Right cardiac atrium (tissue), 5 donors: ENCODE results near the gene RTTN. TPM values are rescaled to one million over a fixed set of nuclear protein-coding genes. Genes with fewer than 3 reads are reported as not detected.

Experiments used
- ATAC-seq, 2 donors: fragments of 200-7000 bp; cut with Tn5 transposase; one replicate each; pipeline versions ENCODE4 v1.8.0 to v1.9.1; 2020; ENCODE audit warnings: moderate library complexity in 2 of 2, mild to moderate bottlenecking in 1 of 2
- DNase-seq, 3 donors: peaks; one replicate each; pipeline ENCODE4 v3.0.0-alpha.2; 2020
- H3K27ac ChIP-seq: one replicate; pipeline ENCODE4 v1.5.1; 2013; ENCODE audit warnings: mild to moderate bottlenecking, low read length, control low read depth, moderate library complexity
- H3K27me3 ChIP-seq: one replicate; pipeline ENCODE4 v1.6.1; 2013; ENCODE audit not compliant: control insufficient read depth, insufficient read depth
- H3K4me1 ChIP-seq: one replicate; pipeline ENCODE4 v1.6.1; 2013; ENCODE audit warnings: low read length; ENCODE audit not compliant: control insufficient read depth, insufficient read depth
- H3K4me3 ChIP-seq: one replicate; pipeline ENCODE4 v1.5.1; 2013; ENCODE audit warnings: low read length, control low read depth
- H3K9me3 ChIP-seq: one replicate; pipeline ENCODE4 v1.6.1; 2013; ENCODE audit warnings: low read length; ENCODE audit not compliant: control insufficient read depth
- WGBS: extraction: QIAGEN DNeasy Blood & Tissue Kit; methylation state at CpG from one replicate; pipeline ENCODE4 v1.1.7; 2013; 5-methylcytosine and 5-hydroxymethylcytosine counted together
- intact Hi-C, 4 donors: fragments of 100-400 bp; cut with DNase I; formaldehyde crosslinking; loops; one replicate each; pipeline versions ENCODE4 v1.11.0 to v1.14.0; 2022 to 2023
- polyA plus RNA-seq: library from polyadenylated mRNA; stranded (reverse); fragments of 200-250 nt; gene quantifications from one replicate; pipeline ENCODE4 v1.2.3, GENCODE V29; 2013
- total RNA-seq, 4 donors: library from RNA; stranded (reverse); fragmentation: NEBNext Ultra II Directional; extraction: Animal tissue kit (Norgen Biotek cat#: 25700); gene quantifications; one replicate each; pipeline ENCODE4 v1.2.1, GENCODE V29; 2021
- donor health status: healthy with polysubstance abuse.
- donor health status: DM: no; HTN: yes; CAD: no.
- donor health status: DM: no; HTN: no; CAD: no.
- donor health status: DM: no; HTN: yes; CAD: no; lungs with severe emphysema.
- donor health status: DM: yes; HTN: yes; CAD: no.

Gene RTTN
- total and polyA plus RNA-seq, 5 donors = 3.8 to 7.9 (median 6.9) TPM

DNA sequence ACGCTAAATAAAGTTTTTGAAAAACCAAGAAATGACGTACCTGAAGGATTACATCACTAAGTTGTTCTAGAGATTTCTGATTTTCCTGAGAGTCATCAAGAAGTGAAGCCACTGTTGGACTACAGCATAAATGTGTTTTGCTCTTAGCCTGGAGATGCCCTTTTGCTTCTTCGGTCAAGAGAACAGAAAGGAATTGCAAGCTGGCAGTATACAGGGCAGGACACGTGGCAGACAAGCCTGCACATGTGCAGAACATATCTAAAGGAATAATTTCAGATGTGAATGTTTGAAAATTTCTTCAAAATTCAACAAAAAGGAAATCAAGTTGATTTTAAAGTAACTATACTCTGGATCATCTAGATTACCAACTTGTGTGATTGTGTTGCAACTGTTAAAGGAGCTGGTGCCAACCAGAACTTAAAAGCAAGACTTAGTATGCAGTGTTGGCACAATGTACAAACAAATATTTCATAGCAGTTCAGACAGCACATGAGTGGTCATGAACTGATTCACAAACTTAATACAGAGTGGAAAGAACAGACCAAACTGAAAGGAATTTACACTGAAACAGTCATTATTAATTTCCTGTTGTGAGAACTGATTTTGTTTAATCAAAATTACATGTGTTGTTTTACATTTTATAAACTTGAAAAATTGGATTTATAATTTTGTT, 157.4 kb downstream of the RTTN start:
- Histone ChIP-seq H3K27me3 (no peaks in the 10 kb centered on the region), H3K9me3 (no peaks in the 10 kb centered on the region), H3K27ac (no peak overlapping the region), H3K4me3 (no peak overlapping the region), H3K4me1 (no peaks in the 10 kb centered on the region)
- no peak for DNase-seq
- intact Hi-C loops = no loop called here
- ATAC-seq = peak; percentile 41 to 62
- WGBS = 83% methylated on average over 4 of the region's 4 CpGs

DNA sequence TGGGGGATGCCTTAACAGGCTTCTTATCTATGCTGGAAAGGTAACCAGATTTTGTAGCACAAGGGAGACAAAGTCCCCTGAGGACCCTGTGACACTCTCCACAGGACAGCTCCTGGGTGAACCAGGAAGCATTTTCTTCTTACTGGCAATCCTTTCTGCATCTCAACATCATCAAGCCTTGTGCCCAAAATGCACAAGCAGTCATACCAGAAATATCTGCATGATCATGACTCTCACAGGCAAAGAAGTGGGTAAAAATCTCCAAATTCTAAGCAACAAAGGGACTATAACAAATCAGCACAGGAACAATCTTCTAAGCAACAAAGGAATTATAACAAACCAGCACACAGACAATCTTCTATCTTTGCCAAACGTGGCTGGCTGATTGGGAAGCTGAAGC, 158.7 kb downstream of the RTTN start:
- DNase-seq (no peak), ATAC-seq (no peak)
- WGBS = 38% methylated on average over 1 of the region's 1 CpG
- Histone ChIP-seq H3K4me3 (no peak overlapping the region), H3K9me3 (no peaks in the 10 kb centered on the region), H3K27ac (no peak overlapping the region), H3K27me3 (no peaks in the 10 kb centered on the region), H3K4me1 (no peaks in the 10 kb centered on the region)
- intact Hi-C loops = no loop called here

DNA sequence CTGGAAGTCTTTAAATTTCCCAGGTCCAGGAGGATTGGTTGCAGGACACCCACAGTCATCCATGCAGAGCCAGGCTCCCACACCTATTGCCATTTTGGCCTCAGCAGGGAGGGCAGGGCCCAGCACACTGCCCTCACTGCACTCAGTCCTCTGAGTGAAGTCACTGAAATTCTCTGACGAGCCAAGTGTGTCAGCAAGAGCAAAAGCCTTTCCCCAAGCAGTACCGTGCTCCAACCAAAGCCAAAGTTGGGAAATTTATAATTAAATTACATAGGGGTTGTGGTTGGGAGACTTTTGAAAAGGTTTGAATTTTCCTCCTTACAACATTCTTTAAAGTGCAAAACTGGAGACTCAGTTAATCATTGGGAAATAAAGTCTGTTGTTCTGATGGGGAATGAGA, 159.3 kb downstream of the RTTN start:
- no peaks in the 10 kb centered on the region for H3K9me3 ChIP-seq
- WGBS = 59% methylated on average over 2 of the region's 2 CpGs
- ATAC-seq = peak; percentile 62 to 75
- no peak overlapping the region for H3K4me3 ChIP-seq
- peak in 2 of 3 donors; percentile 23 to 43 for DNase-seq
- H3K27ac ChIP-seq = no peak overlapping the region
- no peaks in the 10 kb centered on the region for H3K4me1 ChIP-seq
- H3K27me3 ChIP-seq = no peaks in the 10 kb centered on the region
- intact Hi-C loops = no loop called here

DNA sequence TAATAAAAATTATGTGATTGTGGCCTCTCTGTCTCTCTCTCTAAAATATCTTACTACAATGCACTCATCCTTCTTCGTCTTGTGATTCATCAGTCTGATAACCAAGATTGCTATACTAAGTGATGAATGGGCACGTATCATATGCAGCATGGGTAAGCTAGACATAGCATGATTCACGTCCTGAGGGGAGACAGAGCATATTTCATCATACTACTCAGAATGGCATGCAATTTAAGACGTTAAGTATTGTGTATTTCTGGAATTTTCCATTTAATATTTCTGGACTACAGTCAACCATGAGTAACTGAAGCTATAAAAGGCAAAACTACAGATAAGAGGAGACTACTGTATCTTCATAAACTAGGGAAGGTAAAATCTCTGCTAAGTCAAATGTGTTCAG, 160.9 kb downstream of the RTTN start:
- no peak for DNase-seq
- peak in 1 of 2 donors; percentile 75 for ATAC-seq
- Histone ChIP-seq H3K9me3 (no peaks in the 10 kb centered on the region), H3K27me3 (no peaks in the 10 kb centered on the region), H3K4me1 (no peaks in the 10 kb centered on the region), H3K27ac (no peak overlapping the region), H3K4me3 (no peak overlapping the region)
- intact Hi-C loops = no loop called here
- WGBS = 43% methylated on average over 4 of the region's 4 CpGs

DNA sequence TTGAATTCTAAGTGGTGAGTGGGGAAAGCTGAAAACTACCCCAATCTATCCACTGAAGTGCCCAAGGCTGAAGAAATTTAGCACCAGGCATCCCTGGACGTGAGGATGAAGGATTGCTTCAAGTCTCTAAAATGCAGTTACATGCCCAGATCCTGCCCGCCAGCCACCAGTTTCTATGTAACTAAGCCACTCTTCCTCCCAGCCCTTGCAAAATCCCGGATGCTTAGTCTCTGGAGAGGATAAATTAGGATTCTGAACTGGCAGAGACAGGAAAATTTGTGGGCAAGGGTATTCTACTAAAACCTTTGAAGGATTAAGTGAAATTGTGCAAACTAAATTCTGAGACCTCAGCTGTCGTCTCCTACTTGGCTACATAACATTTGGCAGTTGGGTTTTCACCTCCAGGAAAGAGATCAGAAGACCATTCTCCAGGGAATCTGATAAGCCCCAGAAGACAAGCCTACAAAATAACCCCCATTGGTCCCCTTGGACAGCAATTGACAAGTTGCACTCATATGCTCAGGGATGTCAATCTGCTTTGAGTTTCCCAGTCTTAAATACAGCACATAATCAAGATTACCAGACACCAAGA, 163.9 kb downstream of the RTTN start:
- Histone ChIP-seq H3K4me1 (no peaks in the 10 kb centered on the region), H3K9me3 (no peaks in the 10 kb centered on the region), H3K27me3 (no peaks in the 10 kb centered on the region), H3K27ac (no peak overlapping the region), H3K4me3 (no peak overlapping the region)
- no peak for ATAC-seq
- intact Hi-C loops = no loop called here
- 80% methylated on average over 4 of the region's 4 CpGs for WGBS
- DNase-seq = no peak

DNA sequence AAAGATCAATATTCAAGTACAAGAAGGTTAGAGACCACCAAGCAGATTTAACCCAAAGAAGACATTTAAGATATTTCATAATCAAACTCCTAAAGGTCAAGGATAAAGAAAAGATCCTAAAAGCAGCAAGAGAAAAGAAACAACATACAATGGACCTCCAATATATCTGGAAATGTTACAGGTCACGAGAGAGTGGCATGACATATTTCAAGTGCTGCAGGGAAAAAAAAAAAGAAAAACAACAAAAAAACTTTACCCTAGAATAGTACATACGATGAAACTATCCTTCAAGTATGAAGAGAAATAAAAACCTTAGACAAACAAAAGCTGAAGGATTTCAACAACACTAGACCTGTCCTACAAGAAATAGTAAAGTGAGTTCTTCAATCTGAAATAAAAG, 166.3 kb downstream of the RTTN start:
- H3K4me3 ChIP-seq = no peak overlapping the region
- intact Hi-C loops = no loop called here
- H3K27me3 ChIP-seq = no peaks in the 10 kb centered on the region
- no peak for DNase-seq
- H3K9me3 ChIP-seq = no peaks in the 10 kb centered on the region
- ATAC-seq = no peak
- H3K4me1 ChIP-seq = no peaks in the 10 kb centered on the region
- H3K27ac ChIP-seq = no peak overlapping the region
- WGBS = 85% methylated on average over 2 of the region's 2 CpGs

DNA sequence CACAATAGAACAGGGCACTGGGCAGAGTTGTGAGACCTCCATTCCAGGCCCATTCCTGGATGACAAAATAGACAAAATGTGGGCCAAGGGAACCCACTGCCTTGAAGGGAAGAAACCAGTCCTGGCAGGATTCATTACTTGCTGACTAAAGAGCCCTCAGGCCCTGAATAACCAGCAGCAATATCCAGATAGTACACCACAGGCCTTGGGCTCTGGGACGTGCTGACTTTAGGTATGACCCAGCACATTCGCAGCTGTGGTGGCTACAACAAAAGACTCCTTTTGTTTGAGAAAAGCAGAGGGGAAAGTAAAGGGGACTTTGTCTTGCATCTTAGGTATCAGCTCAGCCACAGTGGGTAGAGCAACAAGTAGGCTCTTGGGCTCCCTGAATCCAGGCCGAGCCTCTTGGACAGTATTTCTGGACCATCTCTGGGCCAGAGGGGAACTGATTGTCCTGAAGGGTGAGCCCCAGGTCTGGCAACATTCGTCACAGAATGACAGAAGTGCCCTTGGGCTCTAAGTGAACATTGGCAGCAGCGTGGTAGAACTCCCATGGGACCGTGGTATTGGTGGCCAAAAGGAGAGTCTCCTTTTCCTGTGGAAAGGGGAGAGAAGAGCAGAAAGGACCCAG, 167.9 kb downstream of the RTTN start:
- H3K9me3 ChIP-seq = no peaks in the 10 kb centered on the region
- H3K27me3 ChIP-seq = no peaks in the 10 kb centered on the region
- no peak overlapping the region for H3K4me3 ChIP-seq
- H3K27ac ChIP-seq = no peak overlapping the region
- DNase-seq (no peak), ATAC-seq (no peak)
- 87% methylated on average over 6 of the region's 6 CpGs for WGBS
- H3K4me1 ChIP-seq = no peaks in the 10 kb centered on the region
- intact Hi-C loops = no loop called here

DNA sequence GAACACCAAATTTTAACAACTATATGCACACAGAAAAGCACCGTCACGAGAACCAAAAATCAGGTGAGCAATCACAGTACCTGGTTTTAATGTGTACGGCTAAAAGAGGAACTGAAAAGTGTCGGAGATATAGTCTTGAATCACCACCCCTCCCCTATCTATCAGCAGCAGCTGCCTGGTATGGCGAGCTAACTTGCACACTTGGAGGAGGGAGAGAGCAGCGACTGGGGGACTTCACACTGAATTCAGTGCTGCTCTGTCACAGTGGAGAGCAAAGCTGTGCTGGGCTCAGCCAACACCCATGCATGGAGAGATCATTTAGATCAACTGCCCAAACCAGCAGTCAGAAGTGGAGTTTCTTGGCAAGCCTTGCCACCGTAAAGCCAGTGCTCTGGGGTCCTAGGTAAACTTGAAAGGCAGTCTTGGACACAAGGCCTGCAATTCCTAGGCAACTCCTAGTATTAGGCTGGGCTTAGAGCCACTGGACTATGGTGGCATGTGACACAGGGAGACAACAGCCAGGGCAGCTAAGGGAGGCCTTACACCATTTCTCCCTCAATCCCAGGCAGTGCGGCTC, 168.6 kb downstream of the RTTN start:
- Histone ChIP-seq H3K4me3 (no peak overlapping the region), H3K9me3 (no peaks in the 10 kb centered on the region), H3K4me1 (no peaks in the 10 kb centered on the region), H3K27me3 (no peaks in the 10 kb centered on the region), H3K27ac (no peak overlapping the region)
- intact Hi-C loops = no loop called here
- DNase-seq = no peak
- 96% methylated on average over 8 of the region's 8 CpGs for WGBS
- no peak for ATAC-seq

DNA sequence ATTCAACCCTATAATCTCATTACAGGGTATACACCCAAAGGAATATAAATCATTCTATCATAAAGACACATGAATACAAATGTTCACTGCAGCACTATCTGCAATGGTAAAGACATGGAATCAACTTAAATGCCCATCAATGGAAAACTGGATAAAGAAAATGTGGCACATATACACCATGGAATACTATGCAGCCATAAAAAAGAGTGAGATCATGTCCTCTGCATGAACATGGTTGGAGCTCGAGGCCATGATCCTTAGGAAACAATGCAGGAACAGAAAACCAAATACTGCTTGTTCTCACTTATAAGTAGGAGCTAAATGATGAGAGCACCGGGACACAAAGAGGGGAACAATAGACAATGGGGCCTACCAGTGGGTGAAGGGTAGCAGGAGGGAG, 169.3 kb downstream of the RTTN start:
- no peak overlapping the region for H3K4me3 ChIP-seq
- ATAC-seq (no peak), DNase-seq (no peak)
- H3K4me1 ChIP-seq = no peaks in the 10 kb centered on the region
- H3K27ac ChIP-seq = no peak overlapping the region
- intact Hi-C loops = no loop called here
- WGBS = 96% methylated on average over 2 of the region's 2 CpGs
- H3K27me3 ChIP-seq = no peaks in the 10 kb centered on the region
- H3K9me3 ChIP-seq = no peaks in the 10 kb centered on the region

DNA sequence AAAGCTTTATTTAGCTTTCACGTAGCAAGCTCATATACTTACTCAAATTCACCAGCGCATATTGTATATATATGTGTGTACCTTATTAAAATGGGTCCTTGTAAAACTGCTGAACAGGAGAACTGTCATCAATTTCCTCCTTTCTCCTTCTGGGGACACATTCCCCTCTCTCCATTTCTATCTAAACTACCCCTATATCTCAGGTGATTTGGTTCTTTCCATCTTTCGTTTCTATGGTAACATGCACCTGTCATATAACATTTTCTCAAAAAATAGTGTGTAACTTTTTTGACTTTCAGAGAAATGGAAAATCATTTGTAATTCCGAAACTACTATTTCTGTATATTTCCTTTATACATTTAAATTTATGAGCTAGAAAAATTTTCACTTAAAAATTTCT, 174.3 kb downstream of the RTTN start:
- ATAC-seq (no peak), DNase-seq (no peak)
- Histone ChIP-seq H3K27me3 (no peaks in the 10 kb centered on the region), H3K4me1 (no peaks in the 10 kb centered on the region), H3K9me3 (no peaks in the 10 kb centered on the region), H3K27ac (no peak overlapping the region), H3K4me3 (no peak overlapping the region)
- WGBS = 99% methylated on average over 4 of the region's 4 CpGs
- intact Hi-C loops = no loop called here

DNA sequence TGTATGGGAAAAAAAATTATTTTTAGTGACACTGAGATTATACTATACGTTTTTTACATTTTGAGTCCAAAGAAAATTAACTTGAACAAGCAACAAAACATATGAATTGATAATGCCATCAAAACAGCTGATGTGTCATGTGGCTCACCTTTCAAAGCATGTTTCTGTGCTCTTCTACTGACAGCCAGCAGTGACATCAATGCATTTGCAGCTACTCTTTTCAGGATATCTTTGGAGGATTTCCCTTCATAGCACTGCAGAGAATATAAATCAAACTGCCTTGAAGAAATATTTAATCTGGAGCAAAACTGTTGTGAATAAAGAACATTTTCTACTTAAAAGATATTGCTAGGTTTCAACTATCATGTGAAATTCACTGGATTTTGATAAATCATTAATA, 174.8 kb downstream of the RTTN start:
- Histone ChIP-seq H3K4me1 (no peaks in the 10 kb centered on the region), H3K4me3 (no peak overlapping the region), H3K27ac (no peak overlapping the region), H3K27me3 (no peaks in the 10 kb centered on the region), H3K9me3 (no peaks in the 10 kb centered on the region)
- WGBS = 82% methylated on average over 1 of the region's 1 CpG
- intact Hi-C loops = no loop called here
- DNase-seq = no peak
- no peak for ATAC-seq
